ENCODE data around the gene ACCS.

The ACCS gene

DNA sequence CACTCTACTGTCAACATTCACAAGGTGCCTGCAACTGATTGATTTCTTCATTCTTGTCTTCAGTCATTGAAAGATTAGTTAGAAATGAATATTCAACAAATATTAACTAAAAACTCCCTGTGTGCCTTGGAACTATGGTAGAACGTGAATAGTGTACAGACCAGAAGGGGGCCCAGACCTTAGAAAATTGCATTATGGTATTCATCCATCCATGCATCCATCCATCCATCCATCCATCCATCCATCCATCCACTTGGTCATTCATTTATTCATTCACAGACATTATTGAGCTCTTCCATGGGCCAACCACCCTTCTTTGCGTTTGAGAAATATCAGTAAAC lies 28.4 kb upstream of the ACCS start:
- DNase-seq (ENCODE audit: low read depth), result no peak

GRCh38 chr11:44043157-44043556 lies 22.9 kb upstream of the ACCS start:
- no peak for DNase-seq (ENCODE audit: low read depth)

DNA sequence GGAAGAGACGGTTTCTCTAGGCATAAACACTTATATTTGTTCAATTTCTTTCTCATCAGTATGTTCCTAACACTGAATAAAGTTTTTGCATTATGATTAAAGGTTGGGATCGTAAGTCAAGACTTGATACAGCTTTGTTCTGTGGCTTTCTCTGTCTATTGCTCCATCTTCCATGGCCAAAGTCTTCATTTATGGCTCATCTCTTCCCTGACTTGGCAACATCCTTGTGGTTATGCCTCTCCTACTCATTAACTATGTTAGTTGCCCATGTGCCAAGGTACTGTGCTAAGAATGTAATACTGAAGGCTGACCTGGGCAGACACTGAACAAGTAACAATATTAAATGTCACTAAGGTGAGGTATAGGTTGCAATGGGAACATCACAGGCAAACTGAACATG lies 19.9 kb upstream of the ACCS start:
- DNase-seq (ENCODE audit: low read depth), result no peak

DNA sequence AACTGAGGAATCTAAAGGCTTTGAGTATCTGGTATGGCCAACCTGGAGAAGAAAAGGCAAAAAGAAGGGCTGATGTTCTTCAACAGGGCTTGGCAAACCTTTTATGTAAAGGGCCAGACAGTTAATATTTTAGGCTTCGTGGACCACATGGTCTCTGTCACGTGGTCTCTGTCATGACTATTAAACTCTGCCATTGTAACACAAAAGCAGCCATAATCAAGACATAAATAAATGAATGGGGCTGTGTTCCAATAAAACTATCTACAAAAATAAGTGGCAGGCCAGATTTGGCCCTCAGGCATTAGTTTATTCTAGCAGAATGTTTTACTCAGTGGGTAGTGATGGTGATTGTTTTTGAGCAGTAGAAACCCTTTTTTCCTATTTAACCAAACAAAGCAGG lies 18.8 kb upstream of the ACCS start:
- DNase-seq (ENCODE audit: low read depth), result no peak

DNA sequence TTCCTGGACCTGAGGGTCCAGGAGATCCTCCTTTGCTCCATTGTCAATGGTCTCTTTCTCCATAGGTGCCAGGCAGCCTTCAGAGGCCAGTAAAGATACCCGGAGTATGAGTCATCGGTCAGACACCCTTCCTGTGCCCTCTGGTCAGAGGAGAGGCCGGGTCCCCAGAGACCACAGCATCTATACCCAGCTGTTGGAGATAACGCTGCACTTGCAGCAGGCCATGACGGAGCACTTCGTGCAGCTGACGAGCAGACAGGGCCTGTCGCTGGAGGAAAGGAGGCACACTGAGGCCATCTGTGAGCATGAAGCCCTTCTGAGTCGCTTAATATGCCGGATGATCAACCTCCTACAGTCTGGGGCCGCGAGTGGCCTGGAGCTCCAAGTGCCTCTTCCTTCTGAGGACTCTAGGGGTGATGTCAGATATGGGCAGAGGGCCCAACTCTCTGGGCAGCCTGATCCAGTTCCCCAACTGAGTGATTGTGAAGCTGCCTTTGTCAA lies 18.1 kb upstream of the ACCS start, which contains the start of gene ACCSL:
Gene ACCSL, plus strand, starts transcription at position 51 of the 501 bp plus-strand sequence. Its CDS starts 56 bp downstream, at position 107.
- no peak for DNase-seq (ENCODE audit: low read depth)

DNA sequence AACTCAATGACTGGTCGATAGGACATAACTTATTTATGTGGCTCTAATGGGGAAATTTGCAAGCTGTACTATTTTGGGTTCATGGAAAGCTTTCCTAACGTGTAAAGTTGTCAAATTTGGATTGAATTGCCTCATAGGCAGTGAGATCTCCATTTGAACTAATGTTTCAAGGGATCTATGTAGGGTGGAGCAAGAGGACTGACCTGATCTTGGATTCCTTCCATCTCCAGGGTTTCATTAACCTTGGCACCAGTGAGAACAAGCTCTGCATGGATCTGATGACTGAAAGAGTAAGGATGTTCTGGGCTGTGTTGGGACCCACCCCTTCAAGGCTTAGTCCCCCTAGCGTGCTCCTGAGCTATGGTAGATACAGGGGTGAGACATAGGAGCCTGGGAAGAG lies 16.2 kb upstream of the ACCS start:
- DNase-seq (ENCODE audit: low read depth), result no peak

DNA sequence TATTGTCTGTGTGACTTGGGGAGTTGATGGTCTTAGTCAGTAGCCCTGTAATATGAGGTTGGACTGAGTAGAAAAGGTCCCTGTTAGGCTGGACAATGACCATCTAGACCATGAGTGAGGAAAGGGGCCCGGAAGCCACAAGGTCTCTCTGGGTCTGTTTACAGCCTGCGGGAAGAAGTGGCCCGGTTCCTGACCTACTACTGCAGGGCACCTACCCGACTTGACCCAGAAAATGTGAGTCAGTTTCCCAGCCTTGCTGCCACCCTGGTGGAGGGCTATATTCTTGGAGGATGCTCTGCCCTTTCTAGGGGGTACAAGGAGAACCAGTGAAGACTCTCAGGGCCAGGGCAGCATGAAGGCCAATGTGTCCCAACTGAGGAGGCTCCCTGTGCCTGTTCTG lies 14.9 kb upstream of the ACCS start:
- no peak for DNase-seq (ENCODE audit: low read depth)

DNA sequence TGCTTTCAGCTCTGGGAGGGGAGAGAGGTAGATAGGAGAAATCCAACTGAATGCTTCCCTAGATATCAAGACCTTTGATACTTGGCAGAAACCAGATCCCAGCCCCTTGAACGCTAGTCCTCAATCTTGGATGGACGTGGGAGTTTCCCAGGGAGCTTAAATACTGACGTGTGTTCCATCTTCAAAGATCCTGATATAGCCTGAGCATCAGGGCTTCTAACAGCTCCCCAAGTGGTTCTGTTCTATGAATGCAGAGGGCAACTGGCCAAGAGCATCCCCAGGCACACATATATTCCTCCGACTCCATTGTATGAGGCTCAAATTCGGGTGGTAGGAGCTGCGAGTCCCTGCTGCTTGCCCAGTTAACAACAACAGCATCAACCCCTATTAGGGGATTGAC lies 8.7 kb upstream of the ACCS start:
- DNase-seq (ENCODE audit: low read depth), result no peak

- no peak for DNase-seq (ENCODE audit: low read depth)
Observed at GRCh38 chr11:44058275-44058674, 7.8 kb upstream of the ACCS start.

- DNase-seq (ENCODE audit: low read depth), result no peak
Observed at GRCh38 chr11:44065161-44065661, 859 bp upstream of the ACCS start.

- DNase-seq (ENCODE audit: low read depth), result no peak
Observed at GRCh38 chr11:44066732-44067141, 667 bp downstream of the ACCS start.

- DNase-seq (ENCODE audit: low read depth), result no peak
Observed at GRCh38 chr11:44067266-44067665, 1.2 kb downstream of the ACCS start.

- DNase-seq (ENCODE audit: low read depth), result no peak
Observed at GRCh38 chr11:44068180-44068579, 2.1 kb downstream of the ACCS start.

DNA sequence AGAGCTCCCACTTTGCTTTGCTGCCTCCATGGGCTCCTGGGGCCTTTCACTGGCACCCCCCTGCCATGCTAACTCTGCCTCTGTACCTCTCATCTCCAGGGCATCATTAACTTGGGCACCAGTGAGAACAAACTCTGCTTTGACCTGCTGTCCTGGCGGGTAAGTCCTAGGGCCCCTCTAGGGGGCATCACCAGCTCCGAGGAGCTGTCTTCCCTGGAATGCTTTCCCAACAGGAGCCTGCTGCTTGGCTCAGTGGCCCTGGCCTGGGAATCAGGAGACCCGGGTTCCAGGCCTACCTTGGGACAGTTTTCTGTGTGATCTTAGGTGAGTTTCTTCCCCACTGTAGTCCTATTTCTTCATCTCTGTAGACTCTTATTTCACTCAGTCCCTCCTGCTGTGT lies 5.1 kb downstream of the ACCS start:
- DNase-seq (ENCODE audit: low read depth), result no peak

- no peak for DNase-seq (ENCODE audit: low read depth)
Observed at GRCh38 chr11:44072757-44073658, 6.9 kb downstream of the ACCS start.

- no peak for DNase-seq (ENCODE audit: low read depth)
Observed at GRCh38 chr11:44078794-44079193, 12.7 kb downstream of the ACCS start.

DNA sequence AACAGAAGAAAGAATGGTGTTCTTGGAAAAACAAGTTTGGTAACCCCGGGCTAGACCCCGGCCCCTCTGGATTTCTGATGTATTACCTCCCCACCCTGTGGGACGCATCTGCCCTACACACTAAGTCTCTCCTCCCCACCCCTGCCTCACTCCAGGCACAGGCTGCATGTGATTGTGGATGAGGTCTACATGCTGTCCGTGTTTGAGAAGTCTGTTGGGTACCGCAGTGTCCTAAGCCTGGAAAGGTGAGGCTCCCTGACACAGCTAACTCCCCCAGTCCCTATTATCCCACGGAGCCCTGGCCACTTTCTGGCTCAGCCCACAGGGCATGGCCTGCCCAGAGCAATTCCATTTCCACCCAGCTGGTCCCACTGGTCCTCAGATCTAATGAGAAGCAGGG lies 13.3 kb downstream of the ACCS start:
- no peak for DNase-seq (ENCODE audit: low read depth)

- DNase-seq (ENCODE audit: low read depth), result no peak
Observed at GRCh38 chr11:44080951-44081350, 14.9 kb downstream of the ACCS start.

GRCh38 chr11:44082645-44083044 lies 16.6 kb downstream of the ACCS start:
- no peak for DNase-seq (ENCODE audit: low read depth)

DNA sequence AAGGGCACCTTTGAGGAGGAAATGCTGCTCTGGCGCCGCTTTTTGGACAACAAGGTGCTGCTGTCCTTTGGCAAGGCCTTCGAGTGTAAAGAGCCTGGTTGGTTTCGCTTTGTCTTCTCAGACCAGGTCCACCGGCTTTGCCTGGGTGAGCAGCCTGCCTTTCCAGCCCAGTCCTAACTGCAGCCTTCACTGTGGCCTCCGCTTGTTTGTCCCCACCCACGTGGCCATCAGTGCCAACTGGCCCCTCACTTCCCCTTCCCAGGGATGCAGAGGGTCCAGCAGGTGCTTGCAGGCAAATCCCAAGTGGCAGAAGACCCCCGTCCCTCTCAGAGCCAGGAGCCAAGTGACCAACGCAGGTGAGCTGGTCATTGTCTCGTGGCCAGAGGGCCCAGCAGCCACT lies 17.4 kb downstream of the ACCS start:
- no peak for DNase-seq (ENCODE audit: low read depth)

- DNase-seq (ENCODE audit: low read depth), result no peak
Observed at GRCh38 chr11:44083906-44084305, 17.8 kb downstream of the ACCS start.

DNA sequence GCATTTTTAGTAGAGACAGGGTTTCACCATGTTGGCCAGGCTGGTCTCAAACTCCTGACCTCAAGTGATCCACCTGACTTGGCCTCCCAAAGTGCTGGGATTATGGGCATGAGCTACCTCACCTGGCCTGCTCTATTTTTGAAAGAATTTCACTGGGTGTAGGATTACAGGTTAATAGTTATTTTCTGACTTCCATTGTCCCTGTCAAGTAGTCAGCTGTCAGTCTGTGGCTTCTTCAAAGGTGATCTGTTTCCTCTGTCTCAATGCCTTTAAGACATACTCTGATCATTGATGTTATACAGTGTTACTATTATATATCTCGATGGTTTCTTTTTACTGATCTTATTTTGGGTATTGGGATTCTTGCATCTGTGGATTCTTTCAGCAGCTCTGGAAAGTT lies 19.3 kb downstream of the ACCS start:
- DNase-seq (ENCODE audit: low read depth), result no peak

GRCh38 chr11:44088377-44088776 lies 22.3 kb downstream of the ACCS start:
- DNase-seq (ENCODE audit: low read depth), result no peak

- no peak for DNase-seq (ENCODE audit: low read depth)
Observed at GRCh38 chr11:44088871-44089270, 22.8 kb downstream of the ACCS start.
